ENCODE data around the gene TMF1. TPM values are rescaled to one million over a fixed set of nuclear protein-coding genes. Genes with fewer than 3 reads are reported as not detected.

The TMF1 gene
- total and polyA plus RNA-seq, 10 donors: 7.5 to 43.4 (median 36.9) TPM

DNA sequence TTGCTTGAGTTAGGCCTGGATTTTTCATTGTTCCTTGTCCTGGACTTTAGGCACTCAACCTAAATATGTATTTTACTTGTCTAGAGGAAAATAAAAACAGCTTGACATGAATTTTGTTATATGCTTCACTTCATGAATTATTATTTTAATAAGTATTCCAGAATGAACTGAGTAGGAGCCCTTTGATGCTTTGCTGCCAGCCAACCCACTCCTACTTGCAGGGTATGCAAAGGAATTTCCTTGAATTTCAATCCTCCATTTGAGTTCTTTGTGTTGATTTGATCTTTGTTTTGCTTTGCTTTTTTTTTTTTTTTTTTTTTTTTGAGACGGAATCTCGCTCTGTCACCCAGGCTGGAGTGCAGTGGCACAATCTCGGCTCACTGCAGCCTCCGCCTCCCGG is 44.2 kb upstream of the TMF1 start:
- intact Hi-C loops (cut with DNase I; ENCODE audit: low total_unique reads): no loop called here
- Histone ChIP-seq H3K4me3 (no peak overlapping the region), H3K9me3 (no peaks in the 10 kb centered on the region), H3K27ac (peak overlapping the region in 7 of 8 donors; percentile 81 to 96 (median 92)), H3K36me3 (peaks cover 0 to 42% (median 7%) of the 10 kb centered on the region in 6 donors), H3K27me3 (replicated peaks in 1 of 7) (no peaks in the 10 kb centered on the region), H3K4me1 (peaks cover 36 to 97% (median 86%) of the 10 kb centered on the region in 6 donors)
- TF ChIP-seq, protein P1, sequence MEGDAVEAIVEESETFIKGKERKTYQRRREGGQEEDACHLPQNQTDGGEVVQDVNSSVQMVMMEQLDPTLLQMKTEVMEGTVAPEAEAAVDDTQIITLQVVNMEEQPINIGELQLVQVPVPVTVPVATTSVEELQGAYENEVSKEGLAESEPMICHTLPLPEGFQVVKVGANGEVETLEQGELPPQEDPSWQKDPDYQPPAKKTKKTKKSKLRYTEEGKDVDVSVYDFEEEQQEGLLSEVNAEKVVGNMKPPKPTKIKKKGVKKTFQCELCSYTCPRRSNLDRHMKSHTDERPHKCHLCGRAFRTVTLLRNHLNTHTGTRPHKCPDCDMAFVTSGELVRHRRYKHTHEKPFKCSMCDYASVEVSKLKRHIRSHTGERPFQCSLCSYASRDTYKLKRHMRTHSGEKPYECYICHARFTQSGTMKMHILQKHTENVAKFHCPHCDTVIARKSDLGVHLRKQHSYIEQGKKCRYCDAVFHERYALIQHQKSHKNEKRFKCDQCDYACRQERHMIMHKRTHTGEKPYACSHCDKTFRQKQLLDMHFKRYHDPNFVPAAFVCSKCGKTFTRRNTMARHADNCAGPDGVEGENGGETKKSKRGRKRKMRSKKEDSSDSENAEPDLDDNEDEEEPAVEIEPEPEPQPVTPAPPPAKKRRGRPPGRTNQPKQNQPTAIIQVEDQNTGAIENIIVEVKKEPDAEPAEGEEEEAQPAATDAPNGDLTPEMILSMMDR (IDR thresholded peaks at IDR 0.05 in 8 of 11, conservative IDR thresholded peaks at IDR 0.05 in 3 of 11): no peak
- TF ChIP-seq POLR2A (IDR thresholded peaks at IDR 0.05): no peak
- no peak for TF ChIP-seq POLR2AphosphoS5 (IDR thresholded peaks at IDR 0.05)
- 93 to 100% (median 94%) methylated on average over 2 to 5 of the region's 5 CpGs for WGBS, 5 donors
- DNase-seq: no peak

DNA sequence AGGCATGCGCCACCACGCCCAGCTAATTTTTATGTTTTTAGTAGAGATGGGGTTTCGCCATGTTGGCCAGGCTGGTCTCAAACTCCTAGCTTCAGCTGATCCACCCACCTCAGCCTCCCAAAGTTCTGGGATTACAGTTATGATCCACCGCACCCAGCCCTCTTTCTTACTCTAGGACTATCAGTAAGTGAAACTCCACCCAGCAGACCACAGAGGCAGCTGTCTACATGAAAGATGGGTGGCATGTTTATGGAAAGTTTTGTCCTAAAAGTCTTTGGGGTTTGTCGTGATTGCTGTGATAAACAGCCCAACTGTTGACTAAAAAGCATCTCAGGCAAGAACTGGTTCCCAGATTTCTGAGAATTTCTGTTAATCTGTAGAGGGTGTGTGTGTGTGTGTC is 43.5 kb upstream of the TMF1 start:
- Histone ChIP-seq H3K4me3 (peak overlapping the region in 1 of 8 donors; percentile 23), H3K27ac (peak overlapping the region in 7 of 8 donors; percentile 81 to 96 (median 92)), H3K9me3 (no peaks in the 10 kb centered on the region), H3K36me3 (peaks cover 0 to 40% (median 6%) of the 10 kb centered on the region in 6 donors), H3K27me3 (replicated peaks in 1 of 7) (no peaks in the 10 kb centered on the region), H3K4me1 (peaks cover 43 to 99% (median 88%) of the 10 kb centered on the region in 6 donors)
- intact Hi-C loops (cut with DNase I; ENCODE audit: low total_unique reads): no loop called here
- no peak for TF ChIP-seq POLR2A (IDR thresholded peaks at IDR 0.05)
- TF ChIP-seq, protein P1 (IDR thresholded peaks at IDR 0.05 in 8 of 11, conservative IDR thresholded peaks at IDR 0.05 in 3 of 11): no peak
- TF ChIP-seq POLR2AphosphoS5 (IDR thresholded peaks at IDR 0.05): no peak
- WGBS, 5 donors: 68 to 75% (median 71%) methylated on average over 5 of the region's 5 CpGs
- no peak for DNase-seq

GRCh38 chr3:69094467-69095205 is 42.5 kb upstream of the TMF1 start:
- no peak for DNase-seq
- peaks cover 0 to 40% (median 1%) of the 10 kb centered on the region in 6 donors for H3K36me3 ChIP-seq
- H3K27ac ChIP-seq: peak overlapping the region; percentile 59 to 96 (median 90)
- intact Hi-C loops (cut with DNase I; ENCODE audit: low total_unique reads): no loop called here
- peak overlapping the region in 1 of 8 donors; percentile 32 for H3K4me3 ChIP-seq
- H3K27me3 ChIP-seq (replicated peaks in 1 of 7): no peaks in the 10 kb centered on the region
- no peaks in the 10 kb centered on the region for H3K9me3 ChIP-seq
- TF ChIP-seq, protein P1 (IDR thresholded peaks at IDR 0.05 in 8 of 11, conservative IDR thresholded peaks at IDR 0.05 in 3 of 11): no peak
- TF ChIP-seq POLR2A (IDR thresholded peaks at IDR 0.05) (no peak), POLR2AphosphoS5 (IDR thresholded peaks at IDR 0.05) (no peak)
- peaks cover 51 to 99% (median 93%) of the 10 kb centered on the region in 6 donors for H3K4me1 ChIP-seq
- 14 to 23% (median 19%) methylated on average over 8 of the region's 8 CpGs for WGBS, 5 donors

- 4 to 20% (median 14%) methylated on average over 4 of the region's 4 CpGs for WGBS, 5 donors
- peaks cover 75 to 100% (median 100%) of the 10 kb centered on the region in 6 donors for H3K4me1 ChIP-seq
- H3K4me3 ChIP-seq: peak overlapping the region in 5 of 8 donors; percentile 14 to 58 (median 25)
- H3K27ac ChIP-seq: peak overlapping the region; percentile 59 to 96 (median 90)
- intact Hi-C loops (cut with DNase I; ENCODE audit: low total_unique reads): no loop called here
- peaks cover 0 to 29% (median 0%) of the 10 kb centered on the region in 6 donors for H3K36me3 ChIP-seq
- H3K9me3 ChIP-seq: no peaks in the 10 kb centered on the region
- no peak for DNase-seq
- no peaks in the 10 kb centered on the region for H3K27me3 ChIP-seq (replicated peaks in 1 of 7)
- TF ChIP-seq POLR2A (IDR thresholded peaks at IDR 0.05) (no peak), POLR2AphosphoS5 (IDR thresholded peaks at IDR 0.05) (peak in 1 of 3 donors; percentile 55)
Observed at GRCh38 chr3:69092030-69092516, 39.9 kb upstream of the TMF1 start.
